BJ (cell line): ENCODE measurements around the gene IGFBP3. TPM values are rescaled to one million over a fixed set of nuclear protein-coding genes. Genes with fewer than 3 reads are reported as not detected.

ENCODE experiments used
- CTCF ChIA-PET: fragments of 350-600 bp; formaldehyde crosslinking; extraction: SDS; loops from one replicate; lab custom pipeline; 2021; ENCODE audit warnings: antibody characterized with exemption, inconsistent platforms; lab: Yijun Ruan, JAX
- POLR2A ChIA-PET: fragments of 300-600 bp; sonication (Branson Sonifier 250); formaldehyde crosslinking; extraction: SDS; loops from one replicate; lab custom pipeline; 2021; ENCODE audit warnings: antibody characterized with exemption; lab: Charles Lee
- DNase-seq: peaks from one replicate; pipeline ENCODE4 v3.0.0-alpha.2; 2011; ENCODE audit warnings: low read depth
- H3K27me3 ChIP-seq: 2 replicates; pipeline ENCODE4 v1.6.0; 2011; ENCODE audit warnings: low read length; ENCODE audit not compliant: control insufficient read depth, insufficient read depth
- H3K36me3 ChIP-seq: 2 replicates; pipeline ENCODE4 v1.5.1; 2011; ENCODE audit warnings: low read length; ENCODE audit not compliant: control insufficient read depth, insufficient read depth
- H3K4me3 ChIP-seq: 2 replicates; pipeline ENCODE4 v1.5.1; 2011; ENCODE audit warnings: low read depth, mild to moderate bottlenecking, control low read depth, low read length
- CTCF ChIP-seq: IDR thresholded peaks from 2 replicates; pipeline ENCODE4 v1.5.1; 2011; ENCODE audit warnings: low read depth, mild to moderate bottlenecking, control low read depth, inconsistent platforms, low read length, moderate library complexity; ENCODE audit not compliant: insufficient read depth
- polyA plus RNA-seq: library from polyadenylated mRNA; depleted of rRNA; stranded (reverse); fragments of >200 nt; gene quantifications from 2 replicates; pipeline ENCODE4 v1.2.3, GENCODE V29; 2011

IGFBP3 gene
- polyA plus RNA-seq, 1 experiment: 3,005 TPM

DNA sequence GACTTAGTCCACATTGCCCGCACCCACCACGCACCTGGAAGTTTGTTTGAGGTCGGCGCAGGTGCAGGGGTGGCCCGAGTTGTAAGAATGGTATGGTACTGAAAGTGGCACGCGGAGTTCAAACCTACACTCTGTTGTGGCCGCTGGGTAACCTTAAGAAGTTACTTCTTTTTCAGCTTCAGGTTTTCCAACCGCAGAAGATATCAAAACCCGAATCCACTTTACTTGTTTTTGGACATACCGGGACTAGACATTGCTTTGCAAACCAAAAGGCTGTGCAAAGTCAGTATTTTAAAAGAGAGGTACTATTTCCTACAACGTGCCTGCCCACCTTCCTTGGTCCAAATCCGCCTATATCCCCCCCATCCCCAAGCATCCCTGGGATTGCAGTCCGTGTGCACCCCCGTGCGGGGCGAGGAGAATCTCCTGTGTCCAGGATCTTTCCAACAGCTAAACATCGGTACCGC lies 1.0 kb downstream of the IGFBP3 start:
- TF ChIP-seq CTCF: no peak
- CTCF ChIA-PET: interaction anchor here (0.7 to 10.5 kb wide), 13 partner anchors 27 to 1346 kb away, joined by 3 to 88 read pairs (median 4); partner anchors contain the start of gene IGFBP1
- Histone ChIP-seq H3K4me3 (peak overlapping the region; percentile 75), H3K36me3 (peaks cover 18% of the 10 kb centered on the region), H3K27me3 (no peaks in the 10 kb centered on the region)
- POLR2A ChIA-PET: interaction anchor here (0.6 kb wide), 1 partner anchor 814 kb away, joined by 3 read pairs; no protein-coding TSS in a partner anchor
- no peak for DNase-seq

DNA sequence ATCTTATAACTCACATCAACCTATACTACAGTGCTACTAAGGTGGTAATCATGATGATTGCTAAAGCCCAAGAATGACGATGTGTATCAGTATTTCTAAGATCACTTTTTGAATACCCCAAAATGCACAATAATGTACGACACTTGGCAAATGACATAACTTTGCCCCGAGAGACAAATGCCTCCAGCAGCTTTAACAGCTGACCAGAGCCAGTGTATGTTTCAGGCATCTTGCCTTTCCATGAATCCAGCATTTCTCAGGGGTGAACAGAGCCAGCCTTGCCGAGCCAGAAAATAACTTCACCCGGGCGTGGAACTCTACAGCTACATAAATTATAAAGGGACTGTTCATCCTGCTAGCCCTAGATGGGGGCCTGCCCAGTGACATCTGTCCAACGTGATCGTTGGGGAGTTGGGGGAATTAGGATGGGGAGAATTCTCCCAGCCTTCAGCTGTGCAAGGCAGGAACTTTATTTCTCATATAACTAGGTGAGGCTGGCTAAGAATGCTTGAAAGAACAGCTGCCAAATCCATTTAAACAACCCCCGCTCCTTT lies 1.8 kb downstream of the IGFBP3 start:
- peak overlapping the region; percentile 75 for H3K4me3 ChIP-seq
- ChIA-PET POLR2A (interaction anchor here (0.6 kb wide), 1 partner anchor 815 kb away, joined by 3 read pairs; no protein-coding TSS in a partner anchor), CTCF (interaction anchor here (0.7 to 10.5 kb wide), 14 partner anchors 18 to 1262 kb away, joined by 3 to 88 read pairs (median 4); partner anchors contain the start of gene IGFBP1)
- H3K27me3 ChIP-seq: no peaks in the 10 kb centered on the region
- no peak for TF ChIP-seq CTCF
- DNase-seq: no peak
- H3K36me3 ChIP-seq: peaks cover 25% of the 10 kb centered on the region

- no peak for TF ChIP-seq CTCF
- DNase-seq: no peak
- Histone ChIP-seq H3K4me3 (peak overlapping the region; percentile 75), H3K27me3 (no peaks in the 10 kb centered on the region), H3K36me3 (peaks cover 25% of the 10 kb centered on the region)
- ChIA-PET CTCF (interaction anchor here (0.6 to 10.5 kb wide), 15 partner anchors 17 to 1579 kb away, joined by 3 to 88 read pairs (median 4); partner anchors contain the start of gene IGFBP1), POLR2A (no interaction called here)
Measured at GRCh38 chr7:45918556-45918955, 2.5 kb downstream of the IGFBP3 start.

DNA sequence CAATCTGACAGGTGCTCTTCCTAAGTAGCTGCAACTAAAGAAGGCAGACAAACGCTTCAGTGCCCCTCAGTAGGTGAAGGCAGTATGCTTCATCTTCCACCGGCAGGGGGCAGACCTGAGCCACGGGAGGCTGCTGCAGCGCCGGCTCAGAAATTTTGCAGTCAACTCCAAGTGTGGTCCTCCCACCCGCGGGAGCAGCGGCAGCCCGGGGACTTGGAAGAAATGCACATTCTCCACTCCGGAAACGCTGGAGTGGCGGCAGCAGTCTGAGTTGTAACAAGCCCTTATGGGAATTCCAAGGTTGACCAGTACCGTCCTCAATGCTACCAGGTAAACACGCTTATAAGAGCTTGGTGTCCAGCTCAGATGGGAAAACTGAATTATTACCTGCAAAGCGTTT lies 3.4 kb downstream of the IGFBP3 start:
- no peak for DNase-seq
- ChIA-PET CTCF (interaction anchor here (0.5 to 10.5 kb wide), 16 partner anchors 9 to 1346 kb away, joined by 3 to 88 read pairs (median 4); partner anchors contain the start of gene IGFBP1), POLR2A (interaction anchor here (0.5 kb wide), 1 partner anchor 1162 kb away, joined by 3 read pairs; no protein-coding TSS in a partner anchor)
- Histone ChIP-seq H3K36me3 (peaks cover 33% of the 10 kb centered on the region), H3K4me3 (peak overlapping the region; percentile 75), H3K27me3 (no peaks in the 10 kb centered on the region)
- peak; percentile 94 for TF ChIP-seq CTCF

GRCh38 chr7:45917064-45917463 lies 4.0 kb downstream of the IGFBP3 start:
- H3K4me3 ChIP-seq: peak overlapping the region; percentile 75
- CTCF ChIA-PET: interaction anchor here (0.5 to 10.5 kb wide), 13 partner anchors 8 to 1506 kb away, joined by 3 to 88 read pairs (median 4); partner anchors contain the start of gene IGFBP1
- no peak for DNase-seq
- POLR2A ChIA-PET: no interaction called here
- H3K27me3 ChIP-seq: no peaks in the 10 kb centered on the region
- peaks cover 35% of the 10 kb centered on the region for H3K36me3 ChIP-seq
- TF ChIP-seq CTCF: no peak
